22Rv1 (cell line): ENCODE results near the gene AXDND1.
"Not testable (repeated sequence)": the region's sequence is repeated elsewhere in the genome, so short reads cannot be mapped to it uniquely, and the experiment has no call there.

ENCODE experiments used
- CTCF ChIP-seq: fragments of 450-650 bp; IDR thresholded peaks from 2 replicates; pipeline ENCODE4 v1.5.1; 2017; ENCODE audit warnings: mild to moderate bottlenecking
- ZFX ChIP-seq: fragments of 450-650 bp; IDR thresholded peaks from 2 replicates; pipeline ENCODE4 v1.6.1; 2017; ENCODE audit warnings: antibody characterized with exemption, borderline replicate concordance

- TF ChIP-seq CTCF, ZFX: not testable (repeated sequence)
Measured at GRCh38 chr1:179417760-179418159, 52.0 kb downstream of the AXDND1 start.
